Calu3 (cell line): ENCODE results near the gene ABCA2. TPM values are rescaled to one million over a fixed set of nuclear protein-coding genes. Genes with fewer than 3 reads are reported as not detected.

Experiments
- BruUV-seq: library from RNA; stranded (reverse); fragments of 400-500 nt; replicated peaks from 2 replicates; lab custom pipeline; 2021; lab: Mats Ljungman, UMichigan
- CTCF ChIA-PET: fragments of 300-600 bp; sonication (Branson Sonifier 250); formaldehyde crosslinking; loops from one replicate; lab custom pipeline; 2022; ENCODE audit warnings: antibody characterized with exemption; lab: Charles Lee
- DNase-seq: peaks from one replicate; pipeline ENCODE4 v3.0.0; 2022
- H3K27ac Mint-ChIP-seq: one replicate; pipeline ENCODE4 v1.8.0; 2022; ENCODE audit warnings: mixed read lengths; ENCODE audit not compliant: unreplicated experiment
- H3K27me3 Mint-ChIP-seq: one replicate; pipeline ENCODE4 v1.8.0; 2022; ENCODE audit warnings: mixed read lengths; ENCODE audit not compliant: unreplicated experiment
- H3K36me3 Mint-ChIP-seq: one replicate; pipeline ENCODE4 v1.8.0; 2022; ENCODE audit warnings: mild to moderate bottlenecking, moderate library complexity, mixed read lengths; ENCODE audit not compliant: insufficient read depth, unreplicated experiment
- H3K4me1 Mint-ChIP-seq: one replicate; pipeline ENCODE4 v1.8.0; 2022; ENCODE audit warnings: mild to moderate bottlenecking, low read depth, mixed read lengths; ENCODE audit not compliant: unreplicated experiment
- H3K4me3 Mint-ChIP-seq: one replicate; pipeline ENCODE4 v1.8.0; 2022; ENCODE audit warnings: mild to moderate bottlenecking, low read depth, moderate library complexity, mixed read lengths; ENCODE audit not compliant: unreplicated experiment
- H3K9me3 Mint-ChIP-seq: one replicate; pipeline ENCODE4 v1.8.0; 2022; ENCODE audit warnings: low read depth, mixed read lengths; ENCODE audit not compliant: unreplicated experiment
- intact Hi-C: fragments of 100-400 bp; cut with micrococcal nuclease; formaldehyde crosslinking; loops from one replicate; pipeline ENCODE4 v1.10.0; 2022; ENCODE audit not compliant: unreplicated experiment
- total RNA-seq: library from RNA; stranded (reverse); gene quantifications from 2 replicates; pipeline ENCODE4 v1.2.3, GENCODE V29; 2022
- TF ChIP-seq, protein P1 (sequence below): fragments of 200-600 bp; IDR thresholded peaks from one replicate; pipeline ENCODE4 v1.8.0; 2022; ENCODE audit warnings: antibody characterized with exemption; ENCODE audit not compliant: unreplicated experiment

ABCA2 gene
- total RNA-seq, 1 experiment from 2014 or later, result 47.6 TPM

DNA sequence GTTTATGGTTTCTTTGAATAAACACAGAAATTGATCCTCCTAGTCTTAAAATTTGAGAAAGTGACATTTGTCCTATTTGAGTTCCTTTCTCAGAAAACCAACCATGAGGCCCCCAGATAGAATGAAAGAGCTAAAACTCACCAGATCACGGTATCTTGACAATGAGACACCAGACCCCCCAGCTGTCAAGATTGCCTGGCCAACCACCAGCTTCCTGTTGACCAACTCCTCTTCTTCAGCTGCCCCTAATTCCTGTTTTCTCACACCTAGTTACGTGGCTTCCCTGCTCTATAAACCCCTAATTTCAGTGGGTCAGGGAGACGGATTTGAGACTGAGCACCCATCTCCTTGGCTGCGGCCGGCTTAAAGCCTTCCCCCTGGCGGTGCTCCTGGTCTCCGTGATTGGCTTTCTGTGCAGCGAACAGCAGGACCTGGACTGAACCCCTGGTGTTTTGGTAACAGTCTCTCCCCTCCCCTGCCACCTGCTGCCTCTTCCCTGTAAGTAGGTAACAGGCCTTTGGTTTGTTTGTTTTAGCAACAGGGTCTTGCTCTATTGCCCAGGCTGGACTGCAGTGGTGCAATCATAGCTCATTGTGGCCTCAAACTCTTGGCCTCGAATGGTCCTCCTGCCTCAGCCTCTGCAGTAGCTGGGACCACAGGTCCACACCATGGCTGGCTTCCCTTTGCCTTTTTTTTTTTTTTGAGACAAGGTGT lies 30.6 kb upstream of the ABCA2 start:
- Mint-ChIP-seq H3K27ac (no peak overlapping the region), H3K36me3 (peaks cover 19% of the 10 kb centered on the region), H3K4me1 (peaks cover 8% of the 10 kb centered on the region), H3K4me3 (no peak overlapping the region), H3K27me3 (no peaks in the 10 kb centered on the region), H3K9me3 (no peaks in the 10 kb centered on the region)
- TF ChIP-seq, protein P1, sequence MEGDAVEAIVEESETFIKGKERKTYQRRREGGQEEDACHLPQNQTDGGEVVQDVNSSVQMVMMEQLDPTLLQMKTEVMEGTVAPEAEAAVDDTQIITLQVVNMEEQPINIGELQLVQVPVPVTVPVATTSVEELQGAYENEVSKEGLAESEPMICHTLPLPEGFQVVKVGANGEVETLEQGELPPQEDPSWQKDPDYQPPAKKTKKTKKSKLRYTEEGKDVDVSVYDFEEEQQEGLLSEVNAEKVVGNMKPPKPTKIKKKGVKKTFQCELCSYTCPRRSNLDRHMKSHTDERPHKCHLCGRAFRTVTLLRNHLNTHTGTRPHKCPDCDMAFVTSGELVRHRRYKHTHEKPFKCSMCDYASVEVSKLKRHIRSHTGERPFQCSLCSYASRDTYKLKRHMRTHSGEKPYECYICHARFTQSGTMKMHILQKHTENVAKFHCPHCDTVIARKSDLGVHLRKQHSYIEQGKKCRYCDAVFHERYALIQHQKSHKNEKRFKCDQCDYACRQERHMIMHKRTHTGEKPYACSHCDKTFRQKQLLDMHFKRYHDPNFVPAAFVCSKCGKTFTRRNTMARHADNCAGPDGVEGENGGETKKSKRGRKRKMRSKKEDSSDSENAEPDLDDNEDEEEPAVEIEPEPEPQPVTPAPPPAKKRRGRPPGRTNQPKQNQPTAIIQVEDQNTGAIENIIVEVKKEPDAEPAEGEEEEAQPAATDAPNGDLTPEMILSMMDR, result no peak
- BruUV-seq, result no TSS peak
- no peak for DNase-seq
- intact Hi-C loops, result no loop called here
- CTCF ChIA-PET, result interaction anchor here (0.7 kb wide), 1 partner anchor 1879 kb away, joined by 3 read pairs; no protein-coding TSS in a partner anchor

DNA sequence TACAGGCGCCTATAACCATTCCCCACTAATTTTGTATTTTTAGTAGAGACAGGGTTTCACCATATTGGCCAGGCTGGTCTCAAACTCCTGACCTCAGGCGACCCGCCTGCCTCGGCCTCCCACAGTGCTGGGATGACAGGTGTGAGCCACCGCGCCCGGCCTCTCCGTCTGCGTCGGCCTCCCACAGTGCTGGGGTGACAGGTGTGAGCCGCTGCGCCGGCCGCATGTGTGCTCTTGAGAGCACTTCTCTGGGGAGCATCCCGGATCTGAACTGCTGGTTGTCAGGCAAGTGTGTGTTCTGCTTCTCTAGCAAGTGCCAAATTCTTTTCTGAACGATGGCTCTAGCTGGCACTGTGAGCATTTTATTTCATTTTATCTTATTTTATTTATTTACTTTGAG lies 29.5 kb upstream of the ABCA2 start:
- no peak for DNase-seq
- Mint-ChIP-seq H3K36me3 (peaks cover 19% of the 10 kb centered on the region), H3K9me3 (no peaks in the 10 kb centered on the region), H3K4me3 (no peak overlapping the region), H3K27me3 (no peaks in the 10 kb centered on the region), H3K27ac (no peak overlapping the region), H3K4me1 (peaks cover 8% of the 10 kb centered on the region)
- no TSS peak for BruUV-seq
- CTCF ChIA-PET, result no interaction called here
- TF ChIP-seq, protein P1, result no peak
- intact Hi-C loops, result no loop called here

DNA sequence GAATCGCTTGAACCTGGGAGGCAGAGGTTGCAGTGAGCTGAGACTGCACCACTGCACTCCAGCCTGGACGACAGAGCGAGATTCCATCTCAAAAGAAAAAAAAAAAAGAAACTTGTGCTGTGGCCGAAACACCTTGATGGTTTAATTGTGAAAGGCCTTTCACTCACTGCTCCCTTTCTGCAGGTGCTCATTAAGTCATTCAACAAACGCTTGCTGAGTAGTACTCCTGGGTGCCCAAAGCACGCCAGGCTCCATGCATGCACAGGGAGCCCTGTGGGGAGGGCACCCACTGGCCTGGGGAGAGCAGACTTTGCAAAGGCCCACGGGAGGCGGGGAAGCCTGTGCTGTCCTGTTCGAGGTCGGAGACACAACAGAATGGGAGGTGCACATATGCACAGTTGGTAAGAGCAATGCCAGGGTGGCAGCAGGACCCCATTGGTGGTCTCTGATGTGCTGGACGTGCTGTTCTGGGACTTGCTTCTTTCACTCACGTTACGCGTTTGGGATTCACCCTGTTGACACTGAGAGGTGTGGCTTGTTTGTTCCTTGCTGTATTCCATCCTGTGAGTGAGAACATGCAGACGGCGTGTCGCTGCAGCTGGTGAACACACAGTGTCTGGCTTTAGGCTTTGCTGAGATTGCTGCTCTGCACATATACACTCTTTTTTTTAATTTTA lies 28.8 kb upstream of the ABCA2 start:
- intact Hi-C loops, result no loop called here
- CTCF ChIA-PET, result interaction anchor here (1.8 kb wide), 2 partner anchors 11 to 22 kb away, joined by 7 to 9 read pairs; no protein-coding TSS in a partner anchor
- H3K4me3 Mint-ChIP-seq, result no peak overlapping the region
- no peak for DNase-seq
- H3K36me3 Mint-ChIP-seq, result peaks cover 14% of the 10 kb centered on the region
- H3K27me3 Mint-ChIP-seq, result no peaks in the 10 kb centered on the region
- no TSS peak for BruUV-seq
- peaks cover 8% of the 10 kb centered on the region for H3K4me1 Mint-ChIP-seq
- H3K27ac Mint-ChIP-seq, result no peak overlapping the region
- TF ChIP-seq, protein P1, result no peak
- H3K9me3 Mint-ChIP-seq, result no peaks in the 10 kb centered on the region

DNA sequence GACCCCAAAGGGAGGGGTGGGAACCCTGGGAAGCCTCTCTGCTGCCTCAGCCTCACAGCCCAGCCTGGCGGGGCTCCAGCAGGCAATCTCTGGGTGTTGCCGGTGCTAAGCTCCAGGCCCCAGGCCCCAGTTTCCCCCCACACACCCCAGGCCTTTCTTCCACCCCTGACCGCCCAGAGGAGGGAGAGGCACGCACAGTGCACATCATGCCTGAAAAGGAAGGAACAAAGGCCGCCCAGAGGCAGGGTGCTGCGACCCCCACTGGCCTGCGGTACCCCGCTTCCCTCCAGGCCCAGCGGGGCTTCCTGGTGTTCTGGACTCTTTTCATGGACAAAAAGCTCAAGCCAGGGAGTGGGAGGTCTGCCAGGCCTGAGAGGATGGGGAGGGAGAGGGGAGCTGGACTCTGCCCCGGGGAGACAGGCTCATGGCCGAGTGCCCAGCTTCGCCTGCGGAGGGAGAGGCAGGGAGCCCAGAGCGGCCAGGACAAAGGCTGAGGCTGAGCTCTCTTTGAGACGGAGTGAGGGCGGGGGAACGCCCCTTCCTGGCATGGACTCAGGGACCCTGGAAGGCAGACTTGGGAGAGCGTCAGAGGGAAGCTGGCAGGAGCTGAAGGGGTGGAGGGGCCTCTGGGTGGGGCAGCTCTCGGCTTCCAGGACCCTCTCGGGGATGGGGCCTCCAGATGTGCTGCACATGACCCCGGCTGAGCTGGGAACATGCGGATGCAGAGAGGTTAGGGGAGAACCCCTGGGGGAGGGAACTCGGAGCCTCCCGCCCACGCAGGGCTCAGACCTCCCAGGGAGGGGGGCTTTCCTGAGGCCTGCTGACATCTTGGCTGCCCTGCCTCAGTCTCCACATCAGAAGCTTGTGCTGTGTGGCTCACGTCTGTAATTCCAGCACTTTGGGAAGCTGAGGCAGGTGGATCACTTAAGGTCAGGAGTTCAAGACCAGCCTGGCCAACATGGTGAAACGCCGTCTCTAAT lies 27.6 kb upstream of the ABCA2 start:
- CTCF ChIA-PET, result interaction anchor here (0.5 to 1.8 kb wide), 5 partner anchors 9 to 30 kb away, joined by 3 to 11 read pairs (median 9); partner anchors contain the start of gene NPDC1
- DNase-seq, result peak; percentile 65
- TF ChIP-seq, protein P1, result no peak
- Mint-ChIP-seq H3K27me3 (no peaks in the 10 kb centered on the region), H3K9me3 (no peaks in the 10 kb centered on the region), H3K36me3 (peaks cover 14% of the 10 kb centered on the region), H3K4me3 (peak overlapping the region; percentile 44), H3K27ac (no peak overlapping the region), H3K4me1 (peaks cover 8% of the 10 kb centered on the region)
- intact Hi-C loops, result no loop called here
- BruUV-seq, result no TSS peak
